GM19099 (cell line): ENCODE results near the gene PPP6C.

Source experiments
- POLR2A ChIP-seq: IDR thresholded peaks from 3 replicates; pipeline ENCODE4 v1.6.1; 2011; ENCODE audit warnings: low read depth; ENCODE audit not compliant: insufficient read length; ENCODE audit errors: extremely low read depth

Gene PPP6C

DNA sequence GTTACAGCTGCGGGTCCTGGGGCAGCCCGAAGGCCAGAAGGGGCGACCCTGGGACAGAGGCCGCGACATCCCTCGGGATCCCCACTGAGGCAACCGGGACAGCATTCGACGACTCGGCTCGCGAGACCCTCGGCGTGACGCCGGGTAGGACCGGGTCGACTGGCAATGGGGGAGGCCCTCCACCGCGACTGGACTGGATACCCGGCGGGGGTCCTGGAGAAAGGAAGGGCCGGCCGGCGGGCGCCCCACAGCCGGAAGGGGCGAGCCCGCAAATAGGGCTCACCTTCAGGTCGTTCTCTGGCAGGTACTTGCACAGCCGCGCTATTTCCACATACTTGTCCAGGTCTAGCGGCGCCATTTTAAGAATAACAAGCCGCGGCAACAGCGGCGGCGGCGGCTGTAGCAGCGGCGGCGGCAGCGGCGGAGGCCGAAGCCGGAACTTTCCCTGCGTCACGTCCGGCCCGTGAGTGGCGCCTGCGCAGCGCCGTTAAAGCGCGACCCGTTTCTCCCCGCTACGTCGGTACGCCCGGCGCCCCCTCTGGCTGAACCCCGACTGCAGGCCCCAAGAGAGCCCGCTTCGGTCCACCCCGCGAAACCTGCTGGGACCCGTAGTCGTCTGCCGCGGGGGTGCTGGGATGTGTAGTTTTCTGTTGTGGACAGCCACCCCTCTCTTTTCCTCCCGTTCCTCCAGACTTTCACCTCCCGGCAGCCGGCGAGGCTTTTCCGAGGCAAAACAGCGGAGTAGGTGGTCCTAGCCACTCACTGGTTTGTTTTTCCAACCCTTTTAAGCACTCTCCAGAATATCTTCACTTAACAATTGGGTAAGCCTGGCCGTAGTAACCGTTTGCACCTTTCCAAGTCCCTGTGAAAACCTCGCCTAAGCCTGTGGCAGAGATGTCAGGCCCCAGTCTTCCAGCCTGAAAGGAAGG lies at the start of gene PPP6C:
PPP6C (minus strand) TSS at position 443 of the 929 bp plus-strand sequence; CDS start at position 358, 85 bp downstream.
- peak; percentile 87 for TF ChIP-seq POLR2A

DNA sequence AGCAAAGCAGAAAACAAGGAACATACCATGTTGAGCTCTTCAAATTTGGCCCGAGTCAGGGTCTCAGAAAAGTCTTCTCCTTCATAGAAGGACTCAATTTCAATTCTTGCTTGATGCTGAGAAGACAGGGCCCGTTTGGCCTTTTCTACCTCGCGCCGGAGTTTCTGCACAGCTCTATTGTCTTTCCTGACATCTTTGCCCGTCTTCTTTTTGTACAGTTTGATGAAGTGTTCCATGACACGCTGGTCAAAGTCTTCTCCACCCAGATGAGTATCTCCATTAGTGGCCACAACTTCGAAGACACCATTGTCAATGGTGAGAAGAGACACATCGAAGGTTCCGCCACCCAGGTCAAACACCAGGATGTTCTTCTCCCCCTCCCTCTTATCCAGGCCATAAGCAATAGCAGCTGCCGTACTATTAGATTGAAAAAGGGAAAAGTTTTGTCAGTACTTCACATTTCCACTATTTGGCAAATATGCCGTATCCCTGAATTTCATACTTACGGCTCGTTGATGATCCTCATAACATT lies 49.4 kb upstream of the PPP6C start:
- TF ChIP-seq POLR2A, result no peak

DNA sequence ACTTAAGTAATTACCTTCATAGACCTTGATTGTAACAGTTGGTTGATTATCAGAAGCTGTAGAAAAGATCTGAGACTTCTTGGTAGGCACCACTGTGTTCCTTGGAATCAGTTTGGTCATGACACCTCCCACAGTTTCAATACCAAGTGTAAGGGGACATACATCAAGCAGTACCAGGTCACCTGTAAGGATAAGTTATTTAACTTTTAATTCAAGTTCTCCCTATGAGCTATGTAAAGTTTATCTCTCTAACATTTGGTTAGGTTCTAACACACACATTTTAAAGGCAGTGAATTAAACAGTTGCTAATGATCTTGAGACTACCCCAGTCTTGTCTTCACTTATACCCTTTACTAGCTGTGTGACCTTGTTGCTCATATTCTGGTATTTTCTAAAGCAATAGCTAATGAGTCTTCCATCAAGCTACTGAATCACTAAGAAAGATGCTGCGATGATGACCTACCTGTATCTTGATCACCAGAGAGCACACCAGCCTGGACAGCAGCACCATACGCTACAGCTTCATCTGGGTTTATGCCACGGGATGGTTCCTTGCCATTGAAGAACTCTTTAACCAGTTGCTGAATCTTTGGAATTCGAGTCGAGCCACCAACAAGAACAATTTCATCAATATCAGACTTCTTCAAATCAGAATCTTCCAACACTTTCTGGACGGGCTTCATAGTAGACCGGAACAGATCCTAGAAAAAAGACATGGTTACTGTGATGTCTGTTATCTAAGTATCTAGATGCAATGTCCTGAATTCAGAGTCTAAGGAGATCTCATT lies 48.7 kb upstream of the PPP6C start:
- TF ChIP-seq POLR2A, result no peak

DNA sequence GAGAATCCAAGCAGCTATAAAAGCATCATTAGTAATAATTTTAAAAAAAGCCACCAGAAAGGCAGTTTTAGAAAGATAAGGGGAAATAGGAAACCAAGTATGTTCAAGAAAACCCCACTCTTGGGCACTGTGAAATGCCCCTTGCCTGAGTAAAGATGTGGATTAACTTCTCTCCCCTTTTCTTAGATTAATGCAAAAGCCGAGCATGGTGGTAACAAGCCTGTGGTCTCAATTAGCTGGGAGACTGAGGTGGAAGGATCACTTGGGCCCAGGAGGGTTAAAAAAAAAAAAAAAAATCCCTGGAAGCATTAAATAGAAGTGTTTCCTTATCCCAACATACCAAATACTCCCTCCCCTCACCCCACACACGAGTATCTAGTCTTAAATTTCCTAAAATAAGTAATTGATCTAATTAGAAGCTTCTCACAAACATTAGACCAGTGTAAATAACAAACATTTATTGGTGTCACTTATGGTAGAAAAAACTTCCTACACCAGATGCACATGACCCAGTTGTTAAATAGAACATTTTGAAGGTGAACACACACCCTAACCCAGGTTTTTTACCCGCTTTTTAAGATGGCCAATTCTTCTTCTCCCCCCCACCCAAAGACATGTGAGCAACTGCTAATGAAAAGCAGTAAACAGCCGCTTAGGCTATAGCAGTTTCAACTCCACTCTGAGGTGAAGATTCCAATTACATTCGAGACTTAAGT lies 46.4 kb upstream of the PPP6C start:
- no peak for TF ChIP-seq POLR2A

DNA sequence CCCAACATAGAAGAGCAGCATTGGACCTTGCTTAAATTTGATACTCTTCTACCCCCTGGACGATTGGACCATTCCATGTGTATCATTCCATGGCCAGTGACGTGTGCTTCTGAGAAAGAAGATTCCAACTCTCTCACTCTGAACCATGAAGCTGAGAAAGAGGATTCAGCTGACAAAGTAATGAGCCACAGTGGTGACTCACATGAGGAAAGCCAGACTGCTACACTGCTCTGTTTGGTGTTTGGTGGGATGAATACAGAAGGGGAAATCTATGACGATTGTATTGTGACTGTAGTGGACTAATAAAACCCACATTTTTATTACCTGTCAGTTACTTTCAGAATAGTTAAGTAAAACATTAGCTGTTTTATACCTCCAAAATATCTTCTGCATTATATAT lies 44.1 kb upstream of the PPP6C start:
- TF ChIP-seq POLR2A, result no peak

DNA sequence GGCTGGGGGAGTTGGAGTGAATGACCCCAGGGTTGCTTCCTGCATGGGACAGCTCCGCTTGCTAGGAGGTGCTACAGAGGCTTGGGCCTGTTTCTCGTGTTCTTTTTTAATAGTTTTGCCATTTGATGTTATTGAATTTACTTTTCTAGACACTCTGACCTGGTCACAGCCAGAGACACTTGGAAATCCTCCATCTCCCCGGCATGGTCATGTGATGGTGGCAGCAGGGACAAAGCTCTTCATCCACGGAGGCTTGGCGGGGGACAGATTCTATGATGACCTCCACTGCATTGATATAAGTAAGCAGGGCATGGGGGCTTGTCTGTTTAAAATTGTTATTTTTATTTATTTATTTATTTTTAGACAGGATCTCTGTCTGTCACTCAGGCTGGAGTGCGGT lies 38.2 kb upstream of the PPP6C start:
- no peak for TF ChIP-seq POLR2A

DNA sequence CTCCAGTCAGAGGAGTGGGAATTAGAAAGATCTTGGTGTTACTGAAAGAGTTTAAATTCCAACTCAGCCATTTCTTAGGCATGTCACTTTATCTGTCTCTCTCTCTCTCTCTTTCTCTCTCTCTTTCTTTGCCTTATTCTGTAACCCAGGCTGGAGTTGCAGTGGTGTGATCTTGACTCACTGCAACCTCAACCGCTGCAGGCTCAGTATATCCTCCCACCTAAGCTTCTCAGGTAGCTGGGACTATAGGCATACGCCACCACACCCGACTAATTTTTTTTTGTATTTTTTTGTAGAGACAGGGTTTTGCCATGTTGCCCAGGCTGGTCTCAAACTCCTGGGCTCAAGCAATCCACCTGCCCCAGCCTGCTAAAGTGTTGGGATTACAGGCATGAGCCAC lies 29.0 kb upstream of the PPP6C start:
- no peak for TF ChIP-seq POLR2A

DNA sequence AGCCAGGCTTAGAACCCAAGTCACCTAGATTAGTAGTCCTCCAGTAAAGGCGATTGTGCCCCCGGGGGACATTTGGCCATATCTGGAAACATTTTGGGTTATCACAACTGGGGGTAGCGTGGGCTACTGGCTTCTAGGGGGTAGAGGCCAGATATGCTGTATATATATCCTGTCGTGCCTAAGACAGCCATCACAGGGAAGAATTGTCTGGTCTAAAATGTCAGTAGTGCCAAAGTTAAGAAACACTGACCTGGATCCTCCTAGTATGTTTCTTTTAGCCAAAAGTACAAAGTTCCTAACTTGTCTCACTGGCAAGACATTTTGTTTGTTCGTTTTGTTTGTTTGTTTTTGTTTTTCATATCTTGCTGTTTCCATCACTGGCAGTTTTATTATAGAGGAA lies 24.6 kb upstream of the PPP6C start:
- TF ChIP-seq POLR2A, result no peak

DNA sequence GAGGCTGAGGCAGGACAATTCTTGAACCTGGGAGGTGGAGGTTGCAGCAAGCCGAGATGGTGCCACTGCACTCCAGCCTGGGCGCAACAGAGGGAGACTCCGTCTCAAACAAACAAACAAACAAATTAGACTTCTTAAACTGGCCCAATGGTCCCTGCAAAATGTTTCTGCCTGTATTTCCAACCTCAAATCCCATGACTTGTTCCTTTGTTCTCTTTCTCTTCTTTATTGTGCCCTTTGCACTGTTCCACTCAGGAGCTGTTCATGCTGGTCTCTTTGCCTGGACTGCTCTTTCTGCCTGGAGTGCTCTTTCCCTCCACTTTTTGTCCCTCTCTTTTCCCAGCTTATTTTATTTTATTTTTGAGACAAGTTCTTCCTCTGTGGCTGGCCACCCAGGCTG lies 14.9 kb upstream of the PPP6C start:
- no peak for TF ChIP-seq POLR2A

DNA sequence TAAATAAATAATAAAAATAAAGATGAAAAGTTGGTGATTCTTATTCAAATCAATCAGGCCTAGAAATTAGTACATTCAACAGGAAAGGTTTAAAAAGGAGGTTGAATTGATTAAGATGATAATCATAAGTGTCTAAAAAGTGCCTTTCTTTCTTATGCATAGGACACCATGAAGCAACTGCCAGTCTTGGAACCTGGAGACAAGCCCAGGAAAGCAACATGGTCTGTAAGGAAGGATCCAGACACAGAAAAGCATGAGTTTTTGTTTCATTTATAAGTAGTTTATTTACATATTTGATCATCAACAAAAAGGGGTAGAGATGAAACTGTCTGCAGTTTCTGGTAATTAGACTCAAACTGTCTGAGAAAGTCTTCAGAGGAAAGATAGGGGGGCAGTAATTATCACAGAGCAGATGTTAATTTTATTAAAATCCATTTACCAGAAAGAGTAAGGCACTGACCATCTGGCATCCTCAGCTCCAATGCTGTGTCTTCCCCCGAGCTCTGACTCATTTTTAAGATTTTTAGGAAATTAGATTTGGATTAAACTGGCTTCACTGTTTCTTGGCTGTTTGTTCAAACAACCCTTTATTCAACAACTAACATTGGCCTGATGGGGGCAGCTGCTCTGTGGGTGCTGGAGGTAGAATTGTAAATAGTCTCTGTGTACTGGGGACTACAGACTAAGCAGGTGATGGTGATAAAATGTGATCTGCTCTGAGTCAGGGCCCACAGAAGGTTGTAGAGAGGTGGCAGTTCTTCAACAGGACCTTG lies 13.4 kb upstream of the PPP6C start:
- TF ChIP-seq POLR2A, result no peak

DNA sequence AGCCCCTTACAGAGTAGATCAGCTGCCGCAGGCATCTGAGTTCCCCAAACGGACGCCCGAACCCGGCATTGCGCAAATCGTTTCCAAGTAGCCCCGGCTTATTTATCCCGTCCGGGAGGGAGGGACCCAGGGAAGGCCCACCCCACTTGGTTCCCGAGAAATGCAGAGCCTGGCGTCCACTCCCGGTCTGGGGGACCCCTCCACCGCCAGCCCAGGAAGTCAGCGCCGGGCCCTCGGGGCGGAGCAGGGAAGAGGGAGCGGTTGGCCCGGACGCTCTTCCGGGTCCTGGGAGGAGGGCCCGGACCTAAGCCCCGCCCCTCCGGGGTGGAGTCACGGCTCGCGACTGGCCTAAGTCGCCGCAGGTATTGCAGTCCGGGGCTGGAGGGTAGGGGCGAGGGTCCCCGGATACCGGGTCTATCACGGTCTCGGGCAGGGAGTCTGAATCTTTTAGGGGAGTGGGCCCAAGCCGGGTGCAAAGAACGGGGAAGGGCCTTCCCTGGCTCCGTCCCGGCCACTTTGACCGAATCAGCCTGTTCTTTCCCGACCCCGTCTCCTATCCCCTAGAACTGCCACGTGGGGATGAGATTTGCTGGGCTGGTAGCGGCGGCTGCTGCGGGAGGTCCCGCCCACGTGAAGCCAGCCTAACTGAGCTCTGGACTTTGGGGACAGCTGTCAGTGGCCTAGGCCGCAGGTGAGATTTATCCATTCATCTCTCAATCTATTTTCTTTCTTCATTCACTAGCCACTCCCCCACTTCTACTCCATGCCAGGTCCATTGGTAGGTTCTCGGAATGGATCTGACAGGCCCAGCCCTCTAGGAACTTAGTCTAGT lies 10.8 kb upstream of the PPP6C start, which contains the start of gene RABEPK:
RABEPK (plus strand) TSS at position 327 of the 832 bp plus-strand sequence. CDS start 2,472 bp downstream, outside the sequence.
- peak; percentile 95 for TF ChIP-seq POLR2A

DNA sequence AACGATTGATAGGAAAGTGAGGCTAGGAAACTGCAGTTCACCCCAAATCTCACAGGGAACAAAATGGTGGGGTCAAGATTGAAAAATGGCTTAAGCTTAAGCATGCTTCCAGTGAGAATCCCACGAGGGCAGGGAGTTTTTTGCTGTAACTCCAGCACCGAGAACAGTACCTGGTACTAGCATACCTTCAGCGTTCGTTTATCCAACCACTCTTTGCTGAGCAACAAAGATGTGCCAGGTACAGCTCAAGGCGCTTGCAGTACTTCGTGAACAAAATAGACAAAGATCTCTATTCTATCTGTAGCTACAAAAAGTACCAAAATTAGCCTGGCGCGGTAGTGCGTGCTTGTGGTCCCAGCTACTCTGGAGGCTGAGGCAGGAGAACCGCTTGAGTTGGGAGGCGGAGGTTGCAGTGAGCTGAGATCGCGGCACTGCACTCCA lies 778 bp upstream of the PPP6C start:
- no peak for TF ChIP-seq POLR2A

DNA sequence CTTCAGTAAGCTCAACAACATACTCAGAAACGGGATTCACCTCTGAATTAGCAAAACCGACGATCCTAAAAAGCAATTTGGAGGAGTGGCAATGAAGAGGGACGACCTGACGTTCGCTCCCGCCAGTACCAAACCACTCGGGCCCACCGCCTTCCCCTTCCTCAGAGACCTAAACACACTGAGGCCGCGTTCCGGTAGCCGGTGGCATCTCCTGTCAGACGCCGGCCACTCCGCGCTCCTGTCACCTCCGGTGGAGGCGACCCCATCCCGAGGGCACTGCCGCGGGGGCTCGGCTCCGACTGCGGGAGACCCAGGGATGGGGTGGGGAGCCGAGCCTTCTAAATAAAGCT lies 617 bp downstream of the PPP6C start:
- no peak for TF ChIP-seq POLR2A
